HepG2 (cell line): ENCODE results near the gene NCBP3. TPM values are rescaled to one million over a fixed set of nuclear protein-coding genes. Genes with fewer than 3 reads are reported as not detected.
A peak's percentile ranks its signal among the peaks of the same experiment; 100 is the strongest.

Experiments
- ATAC-seq: fragments of 200-7000 bp; cut with Tn5 transposase; 3 replicates; pipeline ENCODE4 v1.9.1; 2020; ENCODE audit warnings: mild to moderate bottlenecking, moderate library complexity
- BruUV-seq: library from RNA; stranded (reverse); fragments of 400-500 nt; replicated peaks from 2 replicates; lab custom pipeline; 2021; lab: Mats Ljungman, UMichigan
- CTCF ChIA-PET: fragments of 300-600 bp; formaldehyde crosslinking; extraction: SDS; loops from one replicate; lab custom pipeline; 2021; ENCODE audit warnings: low total read pairs, inconsistent platforms, low intra/inter-chr PET ratio; lab: Yijun Ruan, JAX
- POLR2A ChIA-PET: fragments of 350-600 bp; sonication (Branson Sonifier 250); formaldehyde crosslinking; loops from one replicate; lab custom pipeline; 2020; ENCODE audit warnings: antibody characterized with exemption, inconsistent platforms; lab: Yijun Ruan, JAX
- DNase-seq: peaks from one replicate; pipeline ENCODE4 v3.0.0-alpha.2; 2015; ENCODE audit warnings: low spot score
- FAIRE-seq: peaks from 3 replicates; lab custom pipeline; 2011; peaks lifted over from hg19 to GRCh38; lab: Jason Lieb, UNC
- H2AFZ ChIP-seq: one replicate; pipeline ENCODE4 v1.6.1; 2011; ENCODE audit warnings: low read length, inconsistent platforms
- H3K27ac ChIP-seq: fragments of 300-600 bp; 3 replicates; pipeline ENCODE4 v1.8.0; 2011; ENCODE audit warnings: mixed run types, mild to moderate bottlenecking, mixed read lengths, low read length, inconsistent platforms; ENCODE audit not compliant: insufficient read depth; ENCODE audit errors: extremely low read length
- H3K27me3 ChIP-seq, 2 experiments: fragments of 200-600 bp in 1 of 2; 2 replicates in 1 of 2; 3 replicates in 1 of 2; pipeline versions ENCODE4 v1.6.0 to v1.8.0; 2011; ENCODE audit warnings: low read length in 2 of 2, mild to moderate bottlenecking in 2 of 2, moderate library complexity in 2 of 2, inconsistent platforms in 1 of 2; ENCODE audit not compliant: insufficient read depth in 2 of 2, control insufficient read depth in 1 of 2
- H3K36me3 ChIP-seq, 2 experiments: fragments of 200-600 bp in 1 of 2; replicated peaks in 1 of 2; 2 replicates in 1 of 2; 3 replicates in 1 of 2; pipeline versions ENCODE4 v1.5.1 to v1.8.0; 2011; ENCODE audit warnings: low read length in 2 of 2, inconsistent platforms in 1 of 2; ENCODE audit not compliant: insufficient read depth in 2 of 2, control insufficient read depth in 1 of 2
- H3K4me1 ChIP-seq: 2 replicates; pipeline ENCODE4 v1.5.1; 2012; ENCODE audit warnings: low read length, inconsistent platforms; ENCODE audit not compliant: insufficient read depth
- H3K4me2 ChIP-seq: 2 replicates; pipeline ENCODE4 v1.6.0; 2011; ENCODE audit warnings: low read depth, low read length, inconsistent platforms
- H3K4me3 ChIP-seq, 3 experiments: fragments of 200-600 bp in 1 of 3; sonication (generic), shearing (Covaris generic) in 1 of 3; replicated peaks in 1 of 3; 2 replicates each; pipeline ENCODE4 v1.5.1; 2011 to 2016; ENCODE audit warnings: low read length in 3 of 3, inconsistent platforms in 2 of 3, low read depth in 2 of 3, mild to moderate bottlenecking in 2 of 3, control low read depth in 1 of 3, mixed read lengths in 1 of 3; ENCODE audit not compliant: insufficient read depth in 1 of 3
- H3K79me2 ChIP-seq: one replicate; pipeline ENCODE4 v1.6.1; 2011; ENCODE audit warnings: low read length, inconsistent platforms; ENCODE audit not compliant: insufficient read depth
- H3K9ac ChIP-seq: 2 replicates; pipeline ENCODE4 v1.6.0; 2011; ENCODE audit warnings: mild to moderate bottlenecking, low read depth, low read length, inconsistent platforms; ENCODE audit not compliant: insufficient read depth
- H3K9me3 ChIP-seq: 2 replicates; pipeline ENCODE4 v1.5.1; 2012; ENCODE audit warnings: mild to moderate bottlenecking, low read length
- H4K20me1 ChIP-seq: 2 replicates; pipeline ENCODE4 v1.6.0; 2011; ENCODE audit warnings: inconsistent platforms, mild to moderate bottlenecking, low read length, moderate library complexity; ENCODE audit not compliant: insufficient read depth
- CCDC6 ChIP-seq: sonication (generic); formaldehyde crosslinking; IDR thresholded peaks from 2 replicates; pipeline ENCODE4 v1.8.1; 2022; ENCODE audit warnings: mild to moderate bottlenecking, missing genetic modification reagents, moderate library complexity
- FOSL1 ChIP-seq: sonication (generic); formaldehyde crosslinking; IDR thresholded peaks from 2 replicates; pipeline ENCODE4 v1.9.0; 2021; ENCODE audit warnings: missing genetic modification reagents, borderline replicate concordance
- FOSL2 ChIP-seq: sonication (generic); formaldehyde crosslinking; IDR thresholded peaks from 2 replicates; pipeline ENCODE4 v1.4.0; 2020; ENCODE audit warnings: missing genetic modification reagents
- GLI4 ChIP-seq: sonication (generic); formaldehyde crosslinking; IDR thresholded peaks from 2 replicates; pipeline ENCODE4 v1.5.1; 2020; ENCODE audit warnings: missing genetic modification reagents, mild to moderate bottlenecking, moderate library complexity, borderline replicate concordance
- JUN ChIP-seq: sonication (generic); formaldehyde crosslinking; IDR thresholded peaks from 2 replicates; pipeline ENCODE4 v1.4.0; 2020; ENCODE audit warnings: mild to moderate bottlenecking, missing genetic modification reagents
- NAIF1 ChIP-seq: sonication (generic); formaldehyde crosslinking; IDR thresholded peaks from 2 replicates; pipeline ENCODE4 v1.5.0; 2020; ENCODE audit warnings: mild to moderate bottlenecking, missing genetic modification reagents, borderline replicate concordance
- RBAK ChIP-seq: sonication (generic); formaldehyde crosslinking; IDR thresholded peaks from 2 replicates; pipeline ENCODE4 v1.5.1; 2020; ENCODE audit warnings: mild to moderate bottlenecking, missing genetic modification reagents
- RFXANK ChIP-seq: IDR thresholded peaks from 2 replicates; pipeline ENCODE4 v1.6.1; 2016
- ZNF225 ChIP-seq: sonication (generic); formaldehyde crosslinking; IDR thresholded peaks from 2 replicates; pipeline ENCODE4 v1.4.0; 2020; ENCODE audit warnings: mild to moderate bottlenecking, missing genetic modification reagents
- ZNF329 ChIP-seq: sonication (generic); formaldehyde crosslinking; IDR thresholded peaks from 2 replicates; pipeline ENCODE4 v1.9.0; 2021; ENCODE audit warnings: low read depth, mild to moderate bottlenecking, missing genetic modification reagents
- ZNF547 ChIP-seq: sonication (generic); formaldehyde crosslinking; IDR thresholded peaks from 2 replicates; pipeline ENCODE4 v1.5.1; 2020; ENCODE audit warnings: mild to moderate bottlenecking, missing genetic modification reagents
- ZNF549 ChIP-seq: sonication (generic); formaldehyde crosslinking; IDR thresholded peaks from 2 replicates; pipeline ENCODE4 v1.5.0; 2020; ENCODE audit warnings: missing genetic modification reagents
- WGBS: methylation state at CpG from one replicate; pipeline ENCODE4 v1.1.6; 2017; ENCODE audit warnings: low lambda C conversion rate; 5-methylcytosine and 5-hydroxymethylcytosine counted together
- in situ Hi-C: cut with HindIII; loops from 2 replicates; pipeline ENCODE4 v1.10.0; 2017; ENCODE audit warnings: low pct_unique_long_range_greater_than_20kb; ENCODE audit not compliant: extremely low pct_ligation_motif_present
- intact Hi-C: fragments of 100-400 bp; cut with micrococcal nuclease; formaldehyde crosslinking; loops from one replicate; pipeline ENCODE4 v1.10.0; 2022; ENCODE audit not compliant: unreplicated experiment
- polyA plus RNA-seq, 8 experiments: library from polyadenylated mRNA; depleted of rRNA in 3 of 8; stranded (reverse) in 7 of 8; unstranded in 1 of 8; fragments of >200 nt; fragmentation: Illumina TruSeq in 4 of 8; extraction: Trizol in 4 of 8; gene quantifications; 2 replicates each; pipeline versions ENCODE4 v1.2.1 to v1.2.3, GENCODE V29; 2011 to 2016; ENCODE audit warnings: low read depth in 4 of 8, missing spikeins in 1 of 8, mixed read lengths in 1 of 8; ENCODE audit not compliant: insufficient read depth in 1 of 8
- total RNA-seq, 5 experiments: library from RNA; depleted of rRNA; stranded (reverse); fragments of >200 nt; fragmentation: Illumina TruSeq; extraction: Trizol; gene quantifications; 2 replicates each; pipeline ENCODE4 v1.2.3, GENCODE V29; 2016; ENCODE audit warnings: low read depth in 1 of 5
- TF ChIP-seq, protein P1 (sequence below): sonication (generic); formaldehyde crosslinking; IDR thresholded peaks from 2 replicates; pipeline ENCODE4 v1.5.0; 2020; ENCODE audit warnings: mild to moderate bottlenecking, missing genetic modification reagents, borderline replicate concordance
- TF ChIP-seq, protein P2 (sequence below): sonication (generic); formaldehyde crosslinking; IDR thresholded peaks from 2 replicates; pipeline ENCODE4 v1.4.0; 2020; ENCODE audit warnings: mild to moderate bottlenecking, missing genetic modification reagents

The NCBP3 gene
- total and polyA plus RNA-seq, 2 of the 13 experiments (the other 11 are each of a cell fraction or from before 2014, with no cell fraction given): 19.5 to 24.8 TPM

DNA sequence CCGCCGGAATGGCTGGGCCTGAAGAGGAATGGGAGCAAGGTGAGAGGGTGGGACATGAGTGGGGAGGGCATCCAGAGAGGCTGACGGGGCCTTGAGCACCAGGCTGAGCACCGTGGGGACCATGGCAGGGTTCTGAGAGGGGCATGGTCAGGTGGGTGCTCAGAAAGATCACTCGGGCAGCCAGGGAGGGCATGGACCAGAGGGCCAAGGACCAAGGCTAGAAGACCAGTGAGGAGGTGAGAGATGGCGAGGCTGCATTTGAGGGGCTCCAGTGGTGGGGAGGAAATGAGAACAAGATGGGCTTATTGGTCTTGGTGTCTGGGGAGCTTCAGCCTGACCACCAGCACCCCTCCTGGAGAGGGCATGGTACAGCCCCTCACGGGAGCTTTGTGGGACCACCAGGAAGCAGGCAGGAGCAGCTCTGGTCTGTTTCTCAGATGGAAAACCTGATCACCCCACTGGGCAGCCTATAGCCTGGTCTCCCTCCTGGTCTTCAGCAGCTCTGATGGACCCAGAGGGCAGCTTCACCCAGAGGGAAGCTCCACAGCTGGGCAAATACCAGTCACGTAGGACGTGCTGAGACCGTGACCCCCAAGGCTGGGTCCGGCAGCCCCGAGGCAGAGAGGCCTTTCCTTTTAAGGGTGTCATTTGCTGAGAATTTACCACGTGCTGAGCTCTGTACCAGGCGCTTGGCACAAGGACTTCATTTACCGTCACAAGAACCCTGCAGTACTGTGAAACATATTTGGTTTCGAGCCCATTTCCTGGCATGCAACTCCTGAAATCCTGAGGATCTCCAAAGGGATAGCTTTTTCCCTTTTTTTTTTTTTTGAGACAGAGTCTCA, 11.4 kb upstream of the NCBP3 start:
- no peaks in the 10 kb centered on the region; a peak in 1 of 5 replicates for H3K36me3 ChIP-seq
- no peaks in the 10 kb centered on the region for H3K9me3 ChIP-seq
- H3K9ac ChIP-seq: no peak overlapping the region
- peak overlapping the region; percentile 42 for H3K4me2 ChIP-seq
- no peaks in the 10 kb centered on the region for H3K79me2 ChIP-seq
- CTCF ChIA-PET: no interaction called here
- peaks cover 12% of the 10 kb centered on the region for H3K4me1 ChIP-seq
- no peaks in the 10 kb centered on the region for H4K20me1 ChIP-seq
- H2AFZ ChIP-seq: no peak overlapping the region
- H3K27ac ChIP-seq: no peak overlapping the region
- POLR2A ChIA-PET: interaction anchor here (1.0 to 1.8 kb wide), 2 partner anchors 11 to 12 kb away, joined by 4 to 10 read pairs; partner anchors contain the start of gene NCBP3
- FAIRE-seq (no peak), ATAC-seq (peak; percentile 60), DNase-seq (no peak)
- 37% methylated on average over 13 of the region's 16 CpGs for WGBS
- no TSS peak for BruUV-seq
- no peak overlapping the region; a peak in 1 of 6 replicates for H3K4me3 ChIP-seq
- in situ Hi-C loops (no loop called here), intact Hi-C loops (no loop called here)
- 0 out of 5 replicates have a peak, but pooled peaks cover 0 to 2% of the 10 kb centered on the region in 2 experiments for H3K27me3 ChIP-seq
- TF ChIP-seq GLI4 (CRISPR knock-in tag) (no peak), ZNF329 (no peak), FOSL2 (CRISPR knock-in tag) (no peak), ZNF225 (CRISPR knock-in tag) (no peak), CCDC6 (CRISPR knock-in tag) (no peak), ZNF547 (CRISPR knock-in tag) (no peak), JUN (CRISPR knock-in tag) (no peak), RFXANK (CRISPR knock-in tag) (no peak), RBAK (no peak), FOSL1 (CRISPR knock-in tag) (no peak), NAIF1 (CRISPR knock-in tag) (no peak), ZNF549 (CRISPR knock-in tag) (no peak)
- TF ChIP-seq, protein P1, sequence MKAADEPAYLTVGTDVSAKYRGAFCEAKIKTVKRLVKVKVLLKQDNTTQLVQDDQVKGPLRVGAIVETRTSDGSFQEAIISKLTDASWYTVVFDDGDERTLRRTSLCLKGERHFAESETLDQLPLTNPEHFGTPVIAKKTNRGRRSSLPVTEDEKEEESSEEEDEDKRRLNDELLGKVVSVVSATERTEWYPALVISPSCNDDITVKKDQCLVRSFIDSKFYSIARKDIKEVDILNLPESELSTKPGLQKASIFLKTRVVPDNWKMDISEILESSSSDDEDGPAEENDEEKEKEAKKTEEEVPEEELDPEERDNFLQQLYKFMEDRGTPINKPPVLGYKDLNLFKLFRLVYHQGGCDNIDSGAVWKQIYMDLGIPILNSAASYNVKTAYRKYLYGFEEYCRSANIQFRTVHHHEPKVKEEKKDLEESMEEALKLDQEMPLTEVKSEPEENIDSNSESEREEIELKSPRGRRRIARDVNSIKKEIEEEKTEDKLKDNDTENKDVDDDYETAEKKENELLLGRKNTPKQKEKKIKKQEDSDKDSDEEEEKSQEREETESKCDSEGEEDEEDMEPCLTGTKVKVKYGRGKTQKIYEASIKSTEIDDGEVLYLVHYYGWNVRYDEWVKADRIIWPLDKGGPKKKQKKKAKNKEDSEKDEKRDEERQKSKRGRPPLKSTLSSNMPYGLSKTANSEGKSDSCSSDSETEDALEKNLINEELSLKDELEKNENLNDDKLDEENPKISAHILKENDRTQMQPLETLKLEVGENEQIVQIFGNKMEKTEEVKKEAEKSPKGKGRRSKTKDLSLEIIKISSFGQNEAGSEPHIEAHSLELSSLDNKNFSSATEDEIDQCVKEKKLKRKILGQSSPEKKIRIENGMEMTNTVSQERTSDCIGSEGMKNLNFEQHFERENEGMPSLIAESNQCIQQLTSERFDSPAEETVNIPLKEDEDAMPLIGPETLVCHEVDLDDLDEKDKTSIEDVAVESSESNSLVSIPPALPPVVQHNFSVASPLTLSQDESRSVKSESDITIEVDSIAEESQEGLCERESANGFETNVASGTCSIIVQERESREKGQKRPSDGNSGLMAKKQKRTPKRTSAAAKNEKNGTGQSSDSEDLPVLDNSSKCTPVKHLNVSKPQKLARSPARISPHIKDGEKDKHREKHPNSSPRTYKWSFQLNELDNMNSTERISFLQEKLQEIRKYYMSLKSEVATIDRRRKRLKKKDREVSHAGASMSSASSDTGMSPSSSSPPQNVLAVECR (CRISPR knock-in tag): no peak
- TF ChIP-seq, protein P2, sequence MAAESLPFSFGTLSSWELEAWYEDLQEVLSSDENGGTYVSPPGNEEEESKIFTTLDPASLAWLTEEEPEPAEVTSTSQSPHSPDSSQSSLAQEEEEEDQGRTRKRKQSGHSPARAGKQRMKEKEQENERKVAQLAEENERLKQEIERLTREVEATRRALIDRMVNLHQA (CRISPR knock-in tag): no peak
